Measurements from ENCODE around the gene CACNA1H.

Gene CACNA1H

GRCh38 chr16:1220098-1220728 lies 67.3 kb downstream of the CACNA1H start:
- DNase-seq (ENCODE audit: extremely low read depth, low read depth) = no peak
- TF ChIP-seq CTCF (IDR thresholded peaks at IDR 0.05; ENCODE audit: low read depth, low read length) = no peak

- no peak for TF ChIP-seq CTCF (IDR thresholded peaks at IDR 0.05; ENCODE audit: low read depth, low read length)
- DNase-seq (ENCODE audit: extremely low read depth, low read depth) = no peak
These were observed 68.1 kb downstream of the CACNA1H start for GRCh38 chr16:1220841-1221627.

DNA sequence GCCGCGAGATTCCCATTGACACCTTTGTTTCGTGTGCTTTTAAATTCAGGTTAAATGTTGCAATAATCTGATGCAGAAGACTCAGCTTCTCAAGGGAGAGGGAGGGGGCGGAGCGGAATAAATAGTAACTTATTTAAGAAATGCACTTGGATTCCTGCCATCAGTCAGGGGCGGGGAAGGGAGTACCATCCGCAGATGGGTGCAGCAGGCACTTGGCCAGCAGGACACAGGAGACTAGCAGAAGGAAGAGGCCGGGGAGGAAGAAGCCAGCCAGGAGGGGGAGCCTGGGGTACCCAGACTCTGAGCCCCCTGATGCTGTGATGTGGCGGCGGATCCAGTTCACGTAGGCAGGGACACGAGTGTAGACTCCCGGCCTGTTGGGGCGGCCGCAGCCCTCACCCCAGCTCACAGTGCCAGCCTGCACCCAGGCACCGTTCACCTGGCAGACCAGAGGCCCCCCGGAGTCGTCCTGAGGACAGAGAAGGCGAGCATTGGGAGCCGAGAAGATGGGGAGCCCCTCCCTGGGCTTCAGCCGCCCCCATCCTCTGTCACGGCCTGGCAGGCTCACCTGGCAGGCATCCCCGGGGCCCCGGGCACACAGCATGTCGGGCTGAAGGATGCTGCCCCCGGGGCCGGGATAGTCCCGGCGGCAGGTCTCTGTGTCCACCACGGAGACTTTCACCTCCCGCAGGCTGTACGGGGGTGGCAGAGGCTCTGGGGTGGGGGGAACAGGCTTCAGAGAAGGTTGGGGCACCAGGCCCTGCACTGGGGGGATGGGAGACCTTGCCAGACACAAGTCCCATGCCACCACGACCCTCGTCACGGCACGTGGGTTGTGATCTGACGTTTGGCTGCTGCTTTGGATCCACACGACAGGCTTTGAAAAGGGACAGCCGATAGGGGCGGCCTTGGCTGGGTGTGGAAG lies 69.0 kb downstream of the CACNA1H start:
- TF ChIP-seq CTCF (IDR thresholded peaks at IDR 0.05; ENCODE audit: low read depth, low read length) = no peak
- DNase-seq (ENCODE audit: extremely low read depth, low read depth) = no peak

DNA sequence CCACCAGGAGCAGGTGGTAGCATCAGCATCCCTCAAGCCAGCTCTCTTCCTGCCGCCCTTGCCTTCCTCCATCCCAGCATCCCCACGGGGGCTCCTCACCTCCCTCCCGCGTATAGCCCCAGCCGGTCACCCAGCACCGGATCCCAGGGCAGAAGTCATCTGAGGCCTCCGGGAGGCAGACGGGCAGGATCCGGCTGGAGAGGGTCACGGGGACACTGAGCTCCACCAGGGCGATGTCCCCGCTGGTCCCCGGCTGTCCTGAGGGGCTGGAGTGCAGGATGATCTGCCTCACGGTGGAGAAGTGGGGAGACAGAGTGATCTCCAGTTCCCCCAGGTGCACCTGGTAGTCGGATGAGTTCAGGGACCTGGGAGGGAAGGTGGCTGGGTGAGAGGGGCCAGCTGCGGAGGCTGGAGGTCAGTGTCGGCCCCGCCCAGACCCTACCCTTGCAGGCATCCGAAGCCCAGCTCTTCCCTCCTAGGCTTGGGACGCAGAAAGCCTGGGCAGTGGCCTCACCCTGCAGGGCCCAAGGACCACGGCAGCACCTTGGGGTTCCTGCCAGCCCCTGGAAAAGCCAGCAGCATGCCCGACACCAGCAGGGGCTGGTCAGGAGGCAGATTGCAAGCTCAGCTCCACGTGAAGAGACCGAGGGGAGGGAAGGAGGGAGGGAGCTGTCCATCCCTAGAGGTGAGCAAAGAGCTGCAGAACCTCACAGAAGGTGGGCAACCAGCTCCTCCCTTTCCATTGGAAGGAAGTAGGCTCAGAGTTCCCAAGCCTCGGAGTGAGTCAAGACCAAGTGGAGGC lies 69.8 kb downstream of the CACNA1H start:
- TF ChIP-seq CTCF (IDR thresholded peaks at IDR 0.05; ENCODE audit: low read depth, low read length) = no peak
- DNase-seq (ENCODE audit: extremely low read depth, low read depth) = no peak

GRCh38 chr16:1223355-1224214 lies 70.7 kb downstream of the CACNA1H start:
- no peak for TF ChIP-seq CTCF (IDR thresholded peaks at IDR 0.05; ENCODE audit: low read depth, low read length)
- no peak for DNase-seq (ENCODE audit: extremely low read depth, low read depth)

GRCh38 chr16:1224558-1224957 lies 71.7 kb downstream of the CACNA1H start:
- no peak for DNase-seq (ENCODE audit: extremely low read depth, low read depth)
- no peak for TF ChIP-seq CTCF (IDR thresholded peaks at IDR 0.05; ENCODE audit: low read depth, low read length)
